ENCODE data around the gene RHOBTB1.

Gene RHOBTB1

DNA sequence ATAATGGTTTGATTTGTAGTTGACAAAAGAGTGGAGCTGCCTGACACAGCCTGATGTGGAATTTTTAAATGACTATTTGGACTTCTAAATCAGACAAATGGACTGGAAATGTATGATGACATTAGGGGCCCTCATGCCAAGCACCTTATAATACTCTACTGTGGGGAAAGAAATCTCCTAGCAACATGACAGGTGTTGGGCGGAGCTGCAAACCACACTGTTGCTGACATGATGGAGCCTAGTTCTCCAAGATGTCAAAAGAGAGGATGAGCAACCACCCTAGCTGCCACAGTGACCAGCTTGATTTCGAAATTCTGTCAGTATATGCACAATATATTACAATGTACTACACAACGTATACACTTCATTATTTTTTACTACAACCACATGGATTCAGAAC is 65.8 kb downstream of the RHOBTB1 start:
- Histone ChIP-seq H3K9ac (ENCODE audit: low read length) (no peak overlapping the region), H3K9me3 (ENCODE audit: low read length) (no peaks in the 10 kb centered on the region), H3K4me3 (ENCODE audit: low read depth, low read length, poor library complexity, severe bottlenecking) (no peak overlapping the region), H3K4me1 (ENCODE audit: insufficient read depth, low read length, severe bottlenecking) (no peaks in the 10 kb centered on the region), H3F3A (ENCODE audit: insufficient read depth, low read length) (no peaks in the 10 kb centered on the region), H3K36me3 (ENCODE audit: insufficient read depth, low read length) (no peaks in the 10 kb centered on the region), H3K27me3 (ENCODE audit: insufficient read depth, low read length) (no peaks in the 10 kb centered on the region), H3K79me2 (ENCODE audit: insufficient read depth, low read length) (no peaks in the 10 kb centered on the region), H2AFZ (ENCODE audit: low read length) (no peak overlapping the region), H3K4me2 (ENCODE audit: low read length) (no peak overlapping the region), H3K27ac (ENCODE audit: low read depth, low read length, poor library complexity, severe bottlenecking) (no peak overlapping the region), H3K9me2 (ENCODE audit: low read depth, low read length) (no peaks in the 10 kb centered on the region), H4K20me1 (ENCODE audit: insufficient read depth, low read length) (no peaks in the 10 kb centered on the region)
- TF ChIP-seq, protein P1, sequence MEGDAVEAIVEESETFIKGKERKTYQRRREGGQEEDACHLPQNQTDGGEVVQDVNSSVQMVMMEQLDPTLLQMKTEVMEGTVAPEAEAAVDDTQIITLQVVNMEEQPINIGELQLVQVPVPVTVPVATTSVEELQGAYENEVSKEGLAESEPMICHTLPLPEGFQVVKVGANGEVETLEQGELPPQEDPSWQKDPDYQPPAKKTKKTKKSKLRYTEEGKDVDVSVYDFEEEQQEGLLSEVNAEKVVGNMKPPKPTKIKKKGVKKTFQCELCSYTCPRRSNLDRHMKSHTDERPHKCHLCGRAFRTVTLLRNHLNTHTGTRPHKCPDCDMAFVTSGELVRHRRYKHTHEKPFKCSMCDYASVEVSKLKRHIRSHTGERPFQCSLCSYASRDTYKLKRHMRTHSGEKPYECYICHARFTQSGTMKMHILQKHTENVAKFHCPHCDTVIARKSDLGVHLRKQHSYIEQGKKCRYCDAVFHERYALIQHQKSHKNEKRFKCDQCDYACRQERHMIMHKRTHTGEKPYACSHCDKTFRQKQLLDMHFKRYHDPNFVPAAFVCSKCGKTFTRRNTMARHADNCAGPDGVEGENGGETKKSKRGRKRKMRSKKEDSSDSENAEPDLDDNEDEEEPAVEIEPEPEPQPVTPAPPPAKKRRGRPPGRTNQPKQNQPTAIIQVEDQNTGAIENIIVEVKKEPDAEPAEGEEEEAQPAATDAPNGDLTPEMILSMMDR (IDR thresholded peaks at IDR 0.05; ENCODE audit: low read length): no peak
- TF ChIP-seq EZH2 (IDR thresholded peaks at IDR 0.05; ENCODE audit: borderline replicate concordance, low read length): no peak

DNA sequence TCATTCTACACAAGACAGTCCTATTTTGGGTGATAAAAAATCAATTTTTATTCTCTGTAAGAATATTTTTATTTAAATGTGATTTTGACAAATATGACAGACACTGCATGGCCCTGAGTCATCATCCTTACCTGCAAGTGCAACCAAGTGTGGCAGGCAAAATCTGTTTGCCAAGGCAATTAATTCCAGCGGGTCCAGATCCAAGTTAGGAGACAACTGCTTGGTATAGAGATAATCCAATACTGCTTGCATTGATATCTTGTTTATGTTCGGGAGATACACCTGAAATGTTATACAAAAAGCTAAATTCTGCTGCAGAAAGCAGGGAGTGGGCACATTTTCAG is 66.2 kb downstream of the RHOBTB1 start:
- Histone ChIP-seq H3K27ac (ENCODE audit: low read depth, low read length, poor library complexity, severe bottlenecking) (no peak overlapping the region), H3K9me3 (ENCODE audit: low read length) (no peaks in the 10 kb centered on the region), H3K9me2 (ENCODE audit: low read depth, low read length) (no peaks in the 10 kb centered on the region), H3K4me3 (ENCODE audit: low read depth, low read length, poor library complexity, severe bottlenecking) (no peak overlapping the region), H3K27me3 (ENCODE audit: insufficient read depth, low read length) (no peaks in the 10 kb centered on the region), H2AFZ (ENCODE audit: low read length) (no peak overlapping the region), H4K20me1 (ENCODE audit: insufficient read depth, low read length) (no peaks in the 10 kb centered on the region), H3K36me3 (ENCODE audit: insufficient read depth, low read length) (no peaks in the 10 kb centered on the region), H3F3A (ENCODE audit: insufficient read depth, low read length) (no peaks in the 10 kb centered on the region), H3K4me1 (ENCODE audit: insufficient read depth, low read length, severe bottlenecking) (no peaks in the 10 kb centered on the region), H3K4me2 (ENCODE audit: low read length) (no peak overlapping the region), H3K9ac (ENCODE audit: low read length) (no peak overlapping the region), H3K79me2 (ENCODE audit: insufficient read depth, low read length) (no peaks in the 10 kb centered on the region)
- TF ChIP-seq, protein P1 (IDR thresholded peaks at IDR 0.05; ENCODE audit: low read length): no peak
- TF ChIP-seq EZH2 (IDR thresholded peaks at IDR 0.05; ENCODE audit: borderline replicate concordance, low read length): no peak

DNA sequence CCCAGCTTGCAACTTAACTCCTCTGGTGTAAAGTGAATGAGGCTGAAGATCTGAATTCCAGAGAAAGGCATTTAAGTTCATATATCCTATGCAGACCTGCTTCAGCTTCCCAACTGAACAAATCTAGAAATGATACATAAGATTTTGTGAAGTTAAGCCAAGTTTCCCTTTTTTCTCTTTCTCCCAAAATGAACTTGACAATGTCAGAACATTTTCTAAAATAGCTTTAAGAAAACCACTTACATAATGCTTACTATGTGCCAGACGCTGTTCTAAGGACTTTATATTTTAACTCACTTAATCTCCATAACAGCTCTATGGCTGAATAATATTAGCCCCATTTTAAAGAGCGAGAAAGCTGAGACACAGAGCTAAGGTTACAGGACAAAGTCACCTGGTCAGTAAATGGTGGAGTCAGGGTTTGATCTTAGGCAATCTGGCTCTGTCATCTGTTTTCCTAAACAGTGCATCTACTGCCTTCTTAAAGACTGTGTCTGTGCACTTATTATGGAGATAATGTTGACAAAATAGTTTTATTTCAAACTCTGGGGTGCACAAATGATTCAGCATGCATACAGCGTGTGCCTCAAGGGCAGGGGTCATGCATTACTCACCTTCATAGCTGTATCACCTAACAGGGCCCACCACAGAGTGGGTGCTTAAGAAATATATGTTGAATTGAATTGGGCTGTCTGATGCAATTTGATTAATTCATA is 66.8 kb downstream of the RHOBTB1 start:
- Histone ChIP-seq H3K4me2 (ENCODE audit: low read length) (no peak overlapping the region), H3K27me3 (ENCODE audit: insufficient read depth, low read length) (no peaks in the 10 kb centered on the region), H3K4me1 (ENCODE audit: insufficient read depth, low read length, severe bottlenecking) (no peaks in the 10 kb centered on the region), H3K4me3 (ENCODE audit: low read depth, low read length, poor library complexity, severe bottlenecking) (no peak overlapping the region), H3F3A (ENCODE audit: insufficient read depth, low read length) (no peaks in the 10 kb centered on the region), H4K20me1 (ENCODE audit: insufficient read depth, low read length) (no peaks in the 10 kb centered on the region), H3K9me3 (ENCODE audit: low read length) (no peaks in the 10 kb centered on the region), H3K9me2 (ENCODE audit: low read depth, low read length) (no peaks in the 10 kb centered on the region), H3K79me2 (ENCODE audit: insufficient read depth, low read length) (no peaks in the 10 kb centered on the region), H3K27ac (ENCODE audit: low read depth, low read length, poor library complexity, severe bottlenecking) (no peak overlapping the region), H3K9ac (ENCODE audit: low read length) (no peak overlapping the region), H2AFZ (ENCODE audit: low read length) (no peak overlapping the region), H3K36me3 (ENCODE audit: insufficient read depth, low read length) (no peaks in the 10 kb centered on the region)
- TF ChIP-seq, protein P1 (IDR thresholded peaks at IDR 0.05; ENCODE audit: low read length): no peak
- no peak for TF ChIP-seq EZH2 (IDR thresholded peaks at IDR 0.05; ENCODE audit: borderline replicate concordance, low read length)

Data from OCI-LY1 (cell line).